ENCODE data around the gene PHLDA3. TPM values are rescaled to one million over a fixed set of nuclear protein-coding genes. Genes with fewer than 3 reads are reported as not detected.

Gene PHLDA3
- total RNA-seq, 1 donor from 2014 or later: 1.9 TPM

- Histone ChIP-seq H3K4me3 (no peak overlapping the region), H3K9me3 (ENCODE audit: low read depth) (no peaks in the 10 kb centered on the region), H3K79me2 (ENCODE audit: low read depth) (peaks cover 21% of the 10 kb centered on the region), H3K27me3 (peaks cover 39% of the 10 kb centered on the region), H4K20me1 (ENCODE audit: low read depth) (peaks cover 17% of the 10 kb centered on the region), H3K4me2 (no peak overlapping the region), H3K4me1 (peaks cover 14% of the 10 kb centered on the region), H3K27ac (no peak overlapping the region), H3K9ac (no peak overlapping the region), H3F3A (ENCODE audit: low read depth) (no peaks in the 10 kb centered on the region), H3K36me3 (no peaks in the 10 kb centered on the region), H2AFZ (replicated peaks) (no peak overlapping the region)
- no peaks in the 10 kb centered on the region for H3K9me3 Mint-ChIP-seq
- no peak overlapping the region for H3K4me3 Mint-ChIP-seq
- no peaks in the 10 kb centered on the region for H3K36me3 Mint-ChIP-seq
- peaks cover 44% of the 10 kb centered on the region for H3K27me3 Mint-ChIP-seq (ENCODE audit: insufficient read depth, low read depth)
- H3K4me1 Mint-ChIP-seq: peaks cover 18% of the 10 kb centered on the region
- no peak for TF ChIP-seq EZH2 (IDR thresholded peaks at IDR 0.05)
- TF ChIP-seq EZH2phosphoT487 (IDR thresholded peaks at IDR 0.05): no peak
- no peak for TF ChIP-seq CTCF (IDR thresholded peaks at IDR 0.05)
- no peak for DNase-seq (ENCODE audit: low spot score)
- H3K27ac Mint-ChIP-seq: no peak overlapping the region
Observed at GRCh38 chr1:201466492-201466891, 2.5 kb downstream of the PHLDA3 start.

DNA sequence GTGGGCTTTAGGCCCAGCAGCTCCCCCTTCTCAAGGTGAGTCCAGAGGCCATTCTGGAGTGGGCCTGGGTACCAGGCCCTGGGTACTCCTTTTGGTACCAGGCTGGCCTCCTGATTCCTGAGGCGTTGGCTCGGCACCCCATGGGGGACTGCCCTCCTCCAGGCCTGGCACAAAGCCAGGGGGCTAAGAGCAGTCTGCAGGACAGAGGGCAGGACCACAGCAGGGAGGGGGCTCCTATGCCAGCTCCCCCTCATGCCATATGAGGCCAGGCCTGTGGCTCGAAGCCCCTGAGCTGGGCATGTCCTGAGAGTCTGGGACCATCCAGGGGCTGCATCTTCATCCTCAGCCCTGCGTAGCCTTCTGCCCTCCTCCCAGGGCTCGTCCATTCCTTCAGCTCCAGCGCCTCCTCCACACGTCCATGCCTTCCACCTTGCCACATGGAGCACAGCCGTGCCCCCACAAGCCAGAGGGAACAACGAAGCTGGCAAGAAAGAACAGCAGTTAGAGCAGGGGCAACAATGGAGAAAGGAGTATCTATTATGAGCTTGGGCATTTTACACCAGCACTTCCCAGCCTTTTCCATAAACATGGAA is 3.2 kb downstream of the PHLDA3 start:
- Histone ChIP-seq H2AFZ (replicated peaks) (no peak overlapping the region), H4K20me1 (ENCODE audit: low read depth) (peaks cover 17% of the 10 kb centered on the region), H3K27me3 (peaks cover 32% of the 10 kb centered on the region), H3K4me2 (no peak overlapping the region), H3K9me3 (ENCODE audit: low read depth) (no peaks in the 10 kb centered on the region), H3K9ac (no peak overlapping the region), H3K79me2 (ENCODE audit: low read depth) (peaks cover 21% of the 10 kb centered on the region), H3K4me3 (no peak overlapping the region), H3K36me3 (no peaks in the 10 kb centered on the region), H3K27ac (no peak overlapping the region), H3F3A (ENCODE audit: low read depth) (no peaks in the 10 kb centered on the region), H3K4me1 (peaks cover 14% of the 10 kb centered on the region)
- Mint-ChIP-seq H3K4me3 (no peak overlapping the region), H3K27ac (no peak overlapping the region), H3K9me3 (no peaks in the 10 kb centered on the region), H3K4me1 (peaks cover 23% of the 10 kb centered on the region), H3K27me3 (ENCODE audit: insufficient read depth, low read depth) (peaks cover 44% of the 10 kb centered on the region), H3K36me3 (no peaks in the 10 kb centered on the region)
- no peak for TF ChIP-seq EZH2 (IDR thresholded peaks at IDR 0.05)
- TF ChIP-seq CTCF (IDR thresholded peaks at IDR 0.05): no peak
- DNase-seq (ENCODE audit: low spot score): no peak

GRCh38 chr1:201463071-201463552 is 5.9 kb downstream of the PHLDA3 start:
- no peak for TF ChIP-seq EZH2 (IDR thresholded peaks at IDR 0.05)
- TF ChIP-seq CTCF (IDR thresholded peaks at IDR 0.05): peak; percentile 39
- no peaks in the 10 kb centered on the region for H3K36me3 Mint-ChIP-seq
- H3K9ac ChIP-seq: no peak overlapping the region

More at GRCh38 chr1:201463071-201463552, 5.9 kb downstream of the PHLDA3 start:
- Mint-ChIP-seq H3K27me3 (ENCODE audit: insufficient read depth, low read depth) (peaks cover 22% of the 10 kb centered on the region), H3K4me3 (no peak overlapping the region), H3K27ac (no peak overlapping the region), H3K9me3 (no peaks in the 10 kb centered on the region), H3K4me1 (peaks cover 14% of the 10 kb centered on the region)
- H3K27me3 ChIP-seq: peaks cover 5% of the 10 kb centered on the region
- no peaks in the 10 kb centered on the region for H3F3A ChIP-seq (ENCODE audit: low read depth)
- no peaks in the 10 kb centered on the region for H3K9me3 ChIP-seq (ENCODE audit: low read depth)
- no peak overlapping the region for H3K4me2 ChIP-seq
- no peak overlapping the region for H3K27ac ChIP-seq
- H3K36me3 ChIP-seq: no peaks in the 10 kb centered on the region
- peak; percentile 37 for DNase-seq (ENCODE audit: low spot score)
- no peak overlapping the region for H3K4me3 ChIP-seq
- peaks cover 13% of the 10 kb centered on the region for H4K20me1 ChIP-seq (ENCODE audit: low read depth)
- H3K4me1 ChIP-seq: peaks cover 3% of the 10 kb centered on the region
- peaks cover 13% of the 10 kb centered on the region for H3K79me2 ChIP-seq (ENCODE audit: low read depth)
- no peak overlapping the region for H2AFZ ChIP-seq (replicated peaks)

Data from neural progenitor cell (in vitro differentiated cells).